Ovary (tissue), 3 donors: ENCODE measurements around the gene DOCK10.

Experiments used
- POLR2A ChIP-seq: fragments of 450-650 bp; IDR thresholded peaks from one replicate; pipeline ENCODE4 v1.6.1; 2017; ENCODE audit warnings: antibody characterized with exemption, mild to moderate bottlenecking, moderate library complexity
- TF ChIP-seq, protein P1 (sequence below), 3 donors: fragments of 450-650 bp in 2 of 3; fragments of 200-600 bp in 1 of 3; IDR thresholded peaks; one replicate each; pipeline versions ENCODE4 v1.5.1 to v1.8.0; 2016 to 2022; ENCODE audit warnings: antibody characterized with exemption in 3 of 3, mild to moderate bottlenecking in 1 of 3
- donor health status: DM: no; HTN: no; CAD: no.

DNA sequence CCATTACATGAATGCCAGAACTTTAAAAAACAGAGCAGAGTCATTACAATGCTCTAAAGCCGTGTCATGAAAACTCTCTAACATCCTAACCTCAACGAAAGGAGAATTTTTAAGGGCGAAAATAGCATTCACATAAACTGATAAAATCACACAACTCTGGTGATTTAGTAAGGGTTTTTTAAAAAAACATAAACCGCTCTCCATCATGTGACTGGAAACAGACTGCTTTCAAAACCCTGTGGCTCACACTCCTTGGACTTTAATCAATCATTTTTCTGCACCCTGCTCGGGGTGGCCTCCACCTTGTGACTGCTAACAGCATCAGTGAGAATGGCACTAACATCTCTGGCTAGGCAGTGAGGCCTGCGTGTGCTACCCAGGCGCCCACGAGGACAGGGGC is 12.1 kb downstream of the DOCK10 start:
- TF ChIP-seq POLR2A: no peak
- TF ChIP-seq, protein P1, sequence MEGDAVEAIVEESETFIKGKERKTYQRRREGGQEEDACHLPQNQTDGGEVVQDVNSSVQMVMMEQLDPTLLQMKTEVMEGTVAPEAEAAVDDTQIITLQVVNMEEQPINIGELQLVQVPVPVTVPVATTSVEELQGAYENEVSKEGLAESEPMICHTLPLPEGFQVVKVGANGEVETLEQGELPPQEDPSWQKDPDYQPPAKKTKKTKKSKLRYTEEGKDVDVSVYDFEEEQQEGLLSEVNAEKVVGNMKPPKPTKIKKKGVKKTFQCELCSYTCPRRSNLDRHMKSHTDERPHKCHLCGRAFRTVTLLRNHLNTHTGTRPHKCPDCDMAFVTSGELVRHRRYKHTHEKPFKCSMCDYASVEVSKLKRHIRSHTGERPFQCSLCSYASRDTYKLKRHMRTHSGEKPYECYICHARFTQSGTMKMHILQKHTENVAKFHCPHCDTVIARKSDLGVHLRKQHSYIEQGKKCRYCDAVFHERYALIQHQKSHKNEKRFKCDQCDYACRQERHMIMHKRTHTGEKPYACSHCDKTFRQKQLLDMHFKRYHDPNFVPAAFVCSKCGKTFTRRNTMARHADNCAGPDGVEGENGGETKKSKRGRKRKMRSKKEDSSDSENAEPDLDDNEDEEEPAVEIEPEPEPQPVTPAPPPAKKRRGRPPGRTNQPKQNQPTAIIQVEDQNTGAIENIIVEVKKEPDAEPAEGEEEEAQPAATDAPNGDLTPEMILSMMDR (IDR thresholded peaks at IDR 0.05): no peak
